ENCODE measurements around the gene ASB4. TPM values are rescaled to one million over a fixed set of nuclear protein-coding genes. Genes with fewer than 3 reads are reported as not detected.
A peak's percentile ranks its signal among the peaks of the same experiment; 100 is the strongest.

ASB4 gene
- total RNA-seq, 1 experiment from 2014 or later = not detected

GRCh38 chr7:95582578-95583293, 97.0 kb downstream of the ASB4 start:
- ATAC-seq (no peak), DNase-seq (no peak)
- H2AFZ ChIP-seq (ENCODE audit: low read length) = no peak overlapping the region
- intact Hi-C loops (cut with micrococcal nuclease) = no loop called here
- H3F3A ChIP-seq (ENCODE audit: low read length, unreplicated experiment) = no peaks in the 10 kb centered on the region
- no peaks in the 10 kb centered on the region for H3K9me2 ChIP-seq (replicated peaks; ENCODE audit: low read length)
- no peak overlapping the region for H3K9ac ChIP-seq (ENCODE audit: low read length)
- H3K4me2 ChIP-seq (ENCODE audit: low read length) = no peak overlapping the region
- no peaks in the 10 kb centered on the region for H3K4me1 ChIP-seq (ENCODE audit: insufficient read depth, low read length)
- no TSS peak for BruUV-seq (replicated peaks)
- no peak overlapping the region for H3K4me3 ChIP-seq (ENCODE audit: low read length)
- H3K79me2 ChIP-seq (ENCODE audit: low read length) = no peaks in the 10 kb centered on the region
- H3K27me3 ChIP-seq (ENCODE audit: low read length) = no peaks in the 10 kb centered on the region
- H3K27ac ChIP-seq (ENCODE audit: low read length) = no peak overlapping the region
- H4K20me1 ChIP-seq (ENCODE audit: low read length) = no peaks in the 10 kb centered on the region
- ChIA-PET CTCF (no interaction called here), POLR2A (ENCODE audit: unreplicated experiment) (no interaction called here)
- H3K9me3 ChIP-seq (ENCODE audit: low read length) = no peaks in the 10 kb centered on the region
- TF ChIP-seq CTCF (conservative IDR thresholded peaks at IDR 0.05; ENCODE audit: low read depth, low read length) (no peak), EZH2phosphoT487 (IDR thresholded peaks at IDR 0.05; ENCODE audit: borderline replicate concordance, low read length) (no peak), EZH2 (IDR thresholded peaks at IDR 0.05; ENCODE audit: low read length, unreplicated experiment) (no peak)
- H3K36me3 ChIP-seq (ENCODE audit: low read depth, low read length) = no peaks in the 10 kb centered on the region

- CTCF ChIA-PET = no interaction called here
- H3K9ac ChIP-seq (ENCODE audit: low read length) = no peak overlapping the region
- no peaks in the 10 kb centered on the region for H3K36me3 ChIP-seq (ENCODE audit: low read depth, low read length)
- intact Hi-C loops (cut with micrococcal nuclease) = no loop called here
- TF ChIP-seq EZH2 (IDR thresholded peaks at IDR 0.05; ENCODE audit: low read length, unreplicated experiment) = no peak
- no peak for TF ChIP-seq CTCF (conservative IDR thresholded peaks at IDR 0.05; ENCODE audit: low read depth, low read length)
- TF ChIP-seq EZH2phosphoT487 (IDR thresholded peaks at IDR 0.05; ENCODE audit: borderline replicate concordance, low read length) = no peak
- H3K27me3 ChIP-seq (ENCODE audit: low read length) = no peaks in the 10 kb centered on the region
- DNase-seq (no peak), ATAC-seq (no peak)
- H3K4me3 ChIP-seq (ENCODE audit: low read length) = no peak overlapping the region
- H3K9me3 ChIP-seq (ENCODE audit: low read length) = no peaks in the 10 kb centered on the region
- POLR2A ChIA-PET (ENCODE audit: unreplicated experiment) = interaction anchor here (0.7 kb wide), 1 partner anchor 15 kb away, joined by 3 read pairs; no protein-coding TSS in a partner anchor
- BruUV-seq (replicated peaks) = TSS peak; percentile 15
- no peaks in the 10 kb centered on the region for H3K4me1 ChIP-seq (ENCODE audit: insufficient read depth, low read length)
- no peak overlapping the region for H2AFZ ChIP-seq (ENCODE audit: low read length)
- no peaks in the 10 kb centered on the region for H3K79me2 ChIP-seq (ENCODE audit: low read length)
- no peaks in the 10 kb centered on the region for H4K20me1 ChIP-seq (ENCODE audit: low read length)
- no peak overlapping the region for H3K4me2 ChIP-seq (ENCODE audit: low read length)
- no peak overlapping the region for H3K27ac ChIP-seq (ENCODE audit: low read length)
- no peaks in the 10 kb centered on the region for H3K9me2 ChIP-seq (replicated peaks; ENCODE audit: low read length)
- no peaks in the 10 kb centered on the region for H3F3A ChIP-seq (ENCODE audit: low read length, unreplicated experiment)
Observed at GRCh38 chr7:95583834-95584621, 98.3 kb downstream of the ASB4 start.

All from PC-3 (cell line).